Ramos (cell line): ENCODE measurements around the gene SEMA4F.

Experiments
- in situ Hi-C: fragments of 300-500 bp; cut with MboI; formaldehyde crosslinking; loops from one replicate; pipeline ENCODE4 v1.14.3; 2022; ENCODE audit warnings: low sequenced_read_pairs; ENCODE audit not compliant: unreplicated experiment

Gene SEMA4F

DNA sequence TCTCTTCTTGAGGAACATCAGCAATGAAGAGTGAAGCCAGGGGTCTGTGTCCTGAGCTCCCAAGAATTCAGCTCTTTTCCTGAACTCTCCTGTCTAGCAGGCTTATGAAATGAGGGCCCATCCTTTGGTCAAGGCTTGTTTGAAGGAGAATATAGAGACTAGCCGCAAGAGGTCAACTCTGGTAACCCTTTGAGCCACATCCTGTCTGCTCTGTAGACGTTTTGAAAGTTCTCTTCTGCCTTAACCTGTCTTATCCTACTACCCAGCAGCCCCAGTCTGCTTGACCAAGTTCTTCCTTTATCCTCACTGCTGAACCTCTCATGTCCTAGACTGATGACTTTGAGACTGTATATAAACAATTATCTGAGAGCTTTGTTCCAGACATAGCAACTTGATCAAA, 5.4 kb downstream of the SEMA4F start:
- in situ Hi-C loops, result no loop called here

DNA sequence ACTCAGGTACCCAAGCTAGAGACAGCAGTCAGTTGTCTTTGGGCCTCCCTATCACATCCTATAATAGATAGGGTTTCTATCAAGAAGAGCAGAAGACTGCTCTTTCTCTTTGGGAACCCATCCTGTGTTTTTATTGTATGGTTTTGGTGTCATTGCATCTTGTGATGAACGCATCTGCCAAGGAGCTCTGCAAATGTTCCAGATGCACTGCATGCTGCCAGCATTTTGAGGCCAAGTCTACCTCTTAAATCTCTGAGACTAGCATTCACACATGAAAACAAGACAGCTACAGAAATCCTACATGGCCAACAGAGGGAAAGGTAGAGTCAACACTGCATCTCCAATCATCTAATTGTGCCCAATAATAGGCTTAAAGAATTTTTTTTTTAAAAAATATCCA, 14.0 kb downstream of the SEMA4F start:
- in situ Hi-C loops, result no loop called here

DNA sequence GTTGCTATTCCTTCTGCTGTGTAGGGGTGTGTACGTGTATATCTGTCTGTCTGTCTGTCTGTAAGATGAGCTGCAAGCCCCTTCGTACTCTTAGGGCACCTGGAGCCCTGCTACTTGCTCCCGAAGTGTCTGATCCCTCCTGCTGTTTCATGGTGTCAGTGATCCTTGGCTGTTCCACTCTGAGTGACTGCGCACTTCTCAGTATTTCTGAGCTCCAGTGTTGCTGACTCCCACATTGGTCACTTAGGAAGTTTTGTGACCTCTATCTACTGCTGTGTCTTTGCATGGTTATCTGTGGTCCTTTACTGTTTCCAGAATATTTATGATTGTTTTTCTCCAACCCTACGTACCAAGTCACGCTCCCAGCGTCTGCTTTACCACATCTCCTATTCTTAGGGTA, 16.2 kb downstream of the SEMA4F start:
- in situ Hi-C loops, result no loop called here

DNA sequence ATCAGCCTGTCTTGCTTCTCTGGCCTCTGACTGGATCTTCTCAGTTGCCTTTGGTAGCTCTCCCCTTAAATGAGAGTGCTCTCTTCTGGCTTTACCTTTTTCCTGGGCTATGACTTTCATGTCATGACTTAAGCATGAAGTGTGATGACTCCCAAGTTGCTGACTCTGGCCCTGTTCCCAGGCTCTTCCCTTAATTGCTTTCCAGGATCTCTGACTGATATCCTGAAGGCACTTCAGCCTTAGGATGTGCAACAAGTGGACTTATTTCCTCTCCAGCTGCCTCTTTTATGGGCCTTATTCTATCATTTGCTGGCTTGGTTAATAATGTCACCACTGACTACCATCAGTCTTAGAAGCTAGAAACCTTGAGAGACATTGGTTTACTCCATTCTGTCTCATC, 17.4 kb downstream of the SEMA4F start:
- in situ Hi-C loops, result no loop called here

DNA sequence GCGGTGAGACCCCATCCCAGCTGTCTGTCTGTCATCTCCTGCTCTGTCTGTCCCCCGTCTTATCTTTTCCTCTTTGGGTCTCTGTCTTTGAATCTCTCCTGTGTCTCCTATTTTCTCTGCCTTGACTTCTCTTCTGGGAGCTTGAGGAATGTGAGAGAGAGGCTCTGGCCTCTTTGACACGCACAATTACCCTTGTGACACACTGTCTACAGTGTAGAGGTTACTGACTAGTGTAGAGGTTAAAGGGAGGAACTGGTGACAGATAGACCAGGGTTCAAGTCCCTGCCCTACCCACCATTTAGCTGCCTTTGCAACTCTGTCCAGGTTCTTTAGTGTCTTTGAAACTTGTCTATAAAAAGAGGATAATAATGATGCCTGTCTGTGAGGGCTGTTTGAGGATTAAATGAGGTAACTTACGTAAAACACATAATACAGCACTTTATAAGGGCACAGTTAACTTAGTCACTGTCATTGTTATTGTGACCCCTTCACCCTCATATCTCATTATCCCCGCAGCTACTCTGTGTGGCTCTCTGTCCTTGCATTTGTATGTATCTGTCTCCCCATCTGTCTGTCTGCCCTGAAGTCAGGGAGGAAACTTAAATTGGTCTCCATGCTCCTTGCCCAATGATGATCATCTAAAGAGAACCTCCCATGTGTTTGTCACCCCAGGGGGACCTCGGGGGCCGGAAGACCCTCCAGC, 19.9 kb downstream of the SEMA4F start:
- in situ Hi-C loops, result no loop called here

DNA sequence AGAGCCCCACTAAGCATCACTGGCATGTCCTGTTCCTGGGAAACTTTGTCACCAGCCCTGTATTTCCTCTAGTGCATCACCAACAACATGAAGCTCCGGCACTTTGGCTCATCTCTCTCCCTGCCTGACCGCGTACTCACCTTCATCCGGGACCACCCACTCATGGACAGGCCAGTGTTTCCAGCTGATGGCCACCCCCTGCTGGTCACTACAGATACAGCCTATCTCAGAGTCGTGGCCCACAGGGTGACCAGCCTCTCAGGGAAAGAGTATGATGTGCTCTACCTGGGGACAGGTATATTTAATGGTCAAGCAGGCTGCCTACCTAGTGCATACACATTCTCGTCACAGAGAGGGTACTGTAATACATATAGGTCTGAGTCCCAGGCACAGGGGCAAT, 21.0 kb downstream of the SEMA4F start:
- in situ Hi-C loops, result no loop called here

DNA sequence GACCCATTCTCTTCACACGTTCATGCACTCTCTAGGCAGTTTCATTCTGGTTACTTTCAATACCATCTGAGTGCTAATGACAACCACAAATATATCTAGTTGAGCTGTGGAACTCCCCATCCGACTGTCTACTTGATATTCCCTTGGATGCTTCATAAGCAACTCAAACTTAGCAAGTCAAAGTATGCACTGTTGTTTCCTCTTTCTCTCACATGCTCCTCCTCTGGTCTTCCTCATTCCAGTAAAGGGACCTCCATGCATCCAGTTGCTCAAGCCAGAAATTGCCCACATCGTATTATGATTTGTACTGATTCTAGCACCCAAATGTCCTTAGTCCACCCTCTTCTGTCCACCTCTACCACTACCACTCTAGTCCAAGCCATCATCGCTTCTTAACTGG, 22.3 kb downstream of the SEMA4F start:
- in situ Hi-C loops, result no loop called here

DNA sequence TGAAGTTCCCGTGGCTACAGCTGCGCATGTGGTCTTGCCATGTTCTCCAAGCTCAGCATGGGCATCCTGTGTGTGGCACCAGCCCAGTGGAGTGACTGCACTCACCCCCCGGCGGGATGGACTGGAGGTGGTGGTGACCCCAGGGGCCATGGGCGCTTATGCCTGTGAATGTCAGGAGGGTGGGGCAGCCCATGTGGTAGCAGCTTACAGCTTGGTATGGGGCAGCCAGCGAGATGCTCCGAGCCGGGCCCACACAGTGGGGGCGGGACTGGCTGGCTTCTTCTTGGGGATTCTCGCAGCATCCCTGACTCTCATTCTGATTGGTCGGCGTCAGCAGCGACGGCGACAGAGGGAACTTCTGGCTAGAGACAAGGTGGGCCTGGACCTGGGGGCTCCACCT, 25.6 kb downstream of the SEMA4F start:
- in situ Hi-C loops, result no loop called here

DNA sequence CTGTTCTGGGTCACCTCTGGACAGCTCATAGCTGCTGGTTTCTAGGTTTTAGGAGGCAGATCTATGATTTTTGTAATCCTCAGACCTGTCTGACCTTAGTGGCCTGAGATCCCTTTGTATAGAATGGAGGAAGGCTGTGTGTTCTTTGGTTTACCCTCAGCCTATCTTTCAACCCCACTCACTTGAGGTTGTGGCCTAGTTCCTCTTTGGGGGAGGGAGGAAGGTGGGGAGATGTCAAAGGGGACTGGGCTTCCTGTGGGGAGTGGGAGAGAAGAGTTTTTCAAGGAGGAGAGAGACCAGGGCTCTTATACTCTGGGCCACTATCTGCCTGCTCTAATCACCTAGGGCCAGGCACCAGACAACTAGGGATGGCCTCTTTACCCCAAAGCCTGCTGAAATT, 28.5 kb downstream of the SEMA4F start:
- in situ Hi-C loops, result no loop called here

DNA sequence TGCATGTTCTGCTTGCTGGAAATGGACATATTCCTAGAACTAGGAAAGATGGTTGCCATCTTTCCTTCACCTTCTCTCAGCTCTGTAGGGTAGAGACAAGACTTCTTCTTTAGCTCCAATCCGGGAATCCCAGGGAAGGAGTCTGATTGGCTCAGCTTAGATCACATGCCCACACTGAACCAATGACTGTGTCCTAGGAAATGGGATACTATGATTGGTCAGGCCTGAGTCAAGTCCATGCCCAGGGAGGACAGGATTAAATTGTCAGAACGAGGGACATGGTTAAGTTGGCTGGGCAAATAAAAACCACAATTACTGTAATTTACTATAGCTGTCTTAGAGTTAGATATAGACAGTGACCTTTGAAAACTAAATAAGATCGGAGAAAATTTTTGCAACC, 31.4 kb downstream of the SEMA4F start:
- in situ Hi-C loops, result no loop called here

DNA sequence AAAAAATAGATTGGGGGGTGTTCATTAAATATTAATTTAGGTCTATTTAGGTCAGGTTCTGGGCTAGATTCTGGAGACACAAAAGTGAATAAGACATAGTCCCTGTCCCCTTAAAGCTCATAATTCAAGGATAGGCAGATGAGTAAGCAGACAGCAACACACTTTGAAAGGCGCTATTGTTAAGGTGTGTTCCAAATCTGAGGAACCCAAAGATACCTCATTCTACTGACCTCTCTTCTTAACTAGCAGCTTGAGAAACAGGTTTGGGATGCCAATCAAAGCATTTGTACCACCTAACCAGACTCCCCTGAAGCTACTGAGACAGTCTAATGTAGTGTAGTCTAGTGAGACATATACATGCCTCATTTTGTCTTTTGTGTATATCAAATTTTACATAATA, 34.8 kb downstream of the SEMA4F start:
- in situ Hi-C loops, result no loop called here

DNA sequence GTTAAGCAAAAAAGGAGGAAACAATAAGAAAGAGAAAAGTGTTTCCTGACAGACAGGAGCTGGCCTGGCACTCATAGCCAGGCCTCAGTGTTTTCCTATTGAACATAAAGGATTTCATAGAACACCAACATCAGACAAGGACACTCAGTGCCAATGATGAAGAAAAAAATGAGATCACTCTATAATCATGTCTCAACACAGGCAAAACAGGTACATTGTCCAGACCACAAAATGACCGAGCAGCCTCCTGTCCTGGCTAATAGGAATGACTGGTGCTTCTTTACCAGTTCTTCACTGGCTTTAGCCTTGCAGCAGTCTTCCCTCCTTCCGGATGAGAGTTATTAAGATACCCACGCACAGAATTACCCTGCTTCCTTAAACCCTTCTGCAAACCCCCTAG, 35.6 kb downstream of the SEMA4F start:
- in situ Hi-C loops, result no loop called here

DNA sequence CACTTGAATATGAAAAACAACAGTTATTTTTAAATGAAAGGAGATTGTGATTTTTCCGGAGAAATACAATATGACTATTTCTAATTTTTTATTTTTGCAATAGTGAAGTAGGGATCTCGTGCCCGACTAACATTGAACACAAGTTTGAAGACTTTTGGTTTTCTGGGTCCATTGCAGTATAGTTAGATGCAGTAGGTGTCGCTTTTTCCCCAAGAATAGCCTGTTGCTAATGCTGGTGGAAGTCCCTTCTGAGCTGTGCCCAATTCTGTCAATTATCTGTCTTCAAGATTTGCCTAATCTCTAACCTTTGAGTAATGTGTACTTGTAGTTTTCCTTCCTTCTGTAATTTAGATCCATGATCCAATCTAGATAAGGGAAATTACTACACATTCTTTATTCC, 36.5 kb downstream of the SEMA4F start:
- in situ Hi-C loops, result no loop called here

DNA sequence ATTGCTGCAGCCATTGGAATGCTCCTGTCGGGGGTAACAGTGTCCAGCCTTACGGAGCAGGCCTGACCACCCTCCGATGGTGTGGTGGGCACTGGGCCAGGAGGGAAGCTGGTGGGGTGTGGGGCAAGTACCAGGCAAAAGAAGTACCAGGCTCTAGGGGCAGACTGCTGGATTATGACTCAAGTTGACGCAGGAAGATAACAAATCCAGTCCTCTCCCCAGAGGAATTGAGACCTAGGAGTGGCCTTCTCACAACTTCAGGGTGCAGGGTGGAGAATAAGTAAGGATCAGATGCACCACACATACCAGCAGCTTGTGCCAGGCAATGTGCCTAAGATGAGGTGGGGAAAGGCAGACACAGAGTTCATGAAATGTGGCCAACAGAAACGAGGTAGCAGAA, 37.9 kb downstream of the SEMA4F start:
- in situ Hi-C loops, result no loop called here

DNA sequence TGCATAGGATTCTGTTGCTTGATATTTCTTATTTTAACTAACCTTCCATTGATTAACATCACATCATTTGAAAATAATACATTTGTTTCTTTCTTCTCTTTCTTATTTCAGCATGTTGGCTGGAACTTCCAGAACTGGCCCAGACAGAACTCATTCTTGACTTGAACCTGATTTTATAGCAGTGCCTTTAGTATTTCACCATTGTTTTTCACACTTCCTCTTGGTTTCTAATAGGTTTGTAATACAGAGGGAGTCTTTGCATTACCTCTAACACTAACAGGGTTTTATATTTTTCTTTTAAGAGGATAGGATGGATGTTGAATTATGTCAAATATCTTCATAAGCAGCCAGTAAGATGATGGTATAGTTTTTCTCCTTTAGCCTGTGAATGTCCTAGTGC, 39.2 kb downstream of the SEMA4F start:
- in situ Hi-C loops, result no loop called here

DNA sequence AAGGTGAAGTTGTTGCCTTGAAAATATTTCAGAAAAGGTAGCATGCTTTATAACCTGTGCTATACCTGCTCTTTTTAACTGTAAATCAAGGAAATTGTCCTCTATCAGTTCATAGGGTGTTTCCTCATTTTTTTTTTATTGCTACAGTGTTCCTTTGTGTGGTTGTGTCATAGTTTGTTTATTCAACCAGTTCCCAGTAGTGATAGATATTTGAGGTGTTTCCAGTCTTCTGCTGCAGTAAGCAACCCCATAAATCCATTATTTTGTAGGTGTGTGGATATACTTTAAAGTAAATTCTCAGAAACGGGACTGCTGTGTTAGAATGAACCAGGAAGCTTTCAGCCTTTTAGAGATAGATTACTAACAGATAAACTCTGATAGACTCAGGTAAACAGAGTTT, 39.6 kb downstream of the SEMA4F start:
- in situ Hi-C loops, result no loop called here

DNA sequence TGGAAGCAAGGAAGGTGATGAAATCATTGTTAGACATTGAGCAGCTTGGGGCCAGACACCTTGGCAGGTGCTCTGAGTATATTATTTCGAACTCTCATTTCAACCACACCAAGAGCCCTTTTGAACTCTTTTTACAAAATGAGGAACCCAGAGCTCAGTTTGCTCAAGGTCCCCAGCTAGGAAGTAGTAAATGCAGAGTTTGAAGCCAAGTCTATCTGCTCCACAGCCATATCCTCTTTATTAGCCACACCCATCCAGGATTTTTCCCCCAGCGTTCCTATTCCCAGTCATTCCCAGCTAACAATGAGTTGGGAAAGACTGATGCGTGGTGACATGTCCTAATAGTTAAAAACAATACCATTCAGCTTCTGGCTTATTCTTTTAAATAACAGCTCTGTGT, 40.2 kb downstream of the SEMA4F start:
- in situ Hi-C loops, result no loop called here

DNA sequence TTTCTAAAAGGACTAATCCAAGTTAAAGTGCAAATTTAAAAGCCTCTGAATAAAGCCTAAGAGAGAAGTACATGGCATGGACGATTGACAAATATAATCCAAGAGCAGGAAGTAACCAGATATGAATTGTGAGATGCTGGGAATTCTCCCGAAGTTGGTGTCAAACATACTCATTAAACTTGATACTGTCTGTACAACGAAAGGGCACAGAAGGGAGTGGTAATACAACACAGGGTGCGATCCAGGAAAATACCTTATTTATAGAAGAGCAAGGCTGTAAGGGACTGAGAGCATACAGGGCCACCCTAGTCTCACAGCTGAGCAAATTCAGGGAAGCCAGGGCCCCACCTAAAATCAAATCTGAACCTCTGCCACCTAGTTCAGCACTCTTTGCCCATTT, 41.6 kb downstream of the SEMA4F start:
- in situ Hi-C loops, result no loop called here

DNA sequence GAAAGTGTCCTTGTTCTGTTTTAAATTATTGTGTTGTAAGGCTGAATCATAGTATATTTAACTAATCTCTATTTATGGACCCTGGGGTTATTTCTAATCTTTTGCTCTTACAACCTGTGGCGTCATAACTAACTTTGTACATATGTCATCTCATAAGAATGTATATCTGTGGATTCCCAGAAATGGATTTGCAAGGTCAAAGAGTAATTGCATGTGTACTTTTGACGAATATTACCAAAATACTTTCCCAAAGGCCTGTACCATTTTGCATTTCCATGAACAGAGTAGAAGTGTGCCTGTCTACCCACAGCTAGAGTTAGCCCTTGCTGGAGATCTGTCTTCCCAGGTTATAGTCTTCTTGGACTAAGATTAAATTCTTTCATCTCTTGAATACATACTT, 42.8 kb downstream of the SEMA4F start:
- in situ Hi-C loops, result no loop called here

DNA sequence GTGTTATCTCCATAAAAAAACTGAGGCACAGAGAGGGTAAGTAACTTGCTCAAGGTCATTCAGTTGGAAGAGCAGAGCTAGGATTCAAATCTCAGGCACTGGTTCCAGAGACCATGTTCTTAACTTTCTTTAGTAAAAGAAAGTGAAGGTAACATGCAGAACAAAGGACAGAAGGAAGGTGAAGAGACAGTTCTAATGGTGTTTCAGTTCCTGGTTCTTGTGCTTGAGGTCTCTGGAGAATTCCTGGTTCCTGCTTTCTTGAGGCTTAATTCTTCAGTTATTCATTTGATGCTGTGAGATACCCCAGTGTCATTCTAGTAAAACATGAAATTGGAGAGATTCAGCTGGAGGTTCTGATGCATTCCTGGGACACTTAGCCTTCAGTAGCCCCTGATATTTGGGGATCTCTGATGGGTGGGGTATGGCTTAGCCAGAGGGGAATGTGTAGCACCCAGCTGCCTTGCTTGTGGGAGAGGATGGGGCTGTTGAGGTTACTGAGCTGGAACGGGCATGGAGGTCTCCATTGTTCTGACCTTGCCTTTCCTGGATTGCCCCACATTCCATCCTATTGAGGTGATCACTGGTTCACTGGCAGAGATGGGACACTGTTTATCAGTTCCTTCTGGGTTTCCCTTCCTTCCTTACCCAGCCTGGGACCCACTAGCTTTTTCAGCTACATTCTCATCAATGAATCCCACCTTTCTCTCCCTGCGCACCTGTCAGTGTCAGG, 46.8 kb downstream of the SEMA4F start:
- in situ Hi-C loops, result no loop called here

DNA sequence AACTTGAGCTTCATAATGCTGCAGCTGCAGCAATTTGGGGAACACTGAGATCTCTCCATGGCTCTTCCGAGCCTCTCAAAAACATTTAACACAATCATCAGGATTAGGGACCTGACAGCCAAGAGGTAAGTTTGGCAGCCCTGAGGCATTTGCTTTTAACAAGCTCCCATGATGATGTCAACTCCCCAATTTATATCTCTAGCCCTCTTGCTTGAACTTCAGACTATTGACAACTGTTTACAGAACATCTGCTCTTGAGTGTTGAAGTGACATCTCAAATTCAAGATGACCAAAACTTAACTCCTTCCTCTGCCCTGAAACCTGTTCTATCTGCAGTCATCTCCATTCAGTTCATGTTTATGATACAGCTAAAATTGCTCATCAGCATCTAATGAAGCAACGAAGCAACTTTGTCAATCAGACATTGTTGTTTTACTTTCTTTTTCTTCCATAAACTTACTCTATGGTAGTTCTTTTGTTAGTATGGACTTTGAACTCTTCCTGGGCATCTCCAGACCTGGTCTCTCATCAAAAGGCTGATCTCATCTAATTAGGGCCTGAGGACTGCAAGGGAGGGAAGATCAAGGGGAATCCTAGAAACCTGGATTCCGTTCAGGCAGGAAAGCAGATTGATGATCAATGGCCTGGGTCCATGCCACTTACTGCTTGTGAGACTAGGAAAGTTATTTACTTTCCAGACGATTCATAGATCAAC, 48.1 kb downstream of the SEMA4F start:
- in situ Hi-C loops, result no loop called here

DNA sequence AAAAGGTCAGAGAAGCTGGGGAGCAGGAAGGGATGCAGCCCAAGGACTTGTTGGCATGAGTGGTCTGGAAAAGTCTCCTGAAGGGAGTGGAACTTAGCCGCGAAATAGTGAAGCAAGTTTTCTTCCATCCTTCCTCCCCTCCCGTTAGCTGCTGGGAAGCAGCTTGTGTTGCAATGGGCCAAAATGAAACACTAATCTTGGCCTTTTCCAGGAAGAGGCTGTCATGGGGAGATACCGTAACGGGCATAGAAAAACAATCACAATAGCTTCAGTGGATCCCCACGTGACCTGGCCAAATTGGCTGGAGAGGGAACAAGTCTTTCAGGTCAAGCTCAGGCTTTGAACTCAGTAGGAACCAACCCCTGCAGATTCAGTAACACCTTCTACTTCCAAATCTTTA, 49.3 kb downstream of the SEMA4F start:
- in situ Hi-C loops, result no loop called here
